GM19099 (cell line): Measurements from ENCODE around the gene SF3B4.

ENCODE experiments used
- POLR2A ChIP-seq: IDR thresholded peaks from 3 replicates; pipeline ENCODE4 v1.6.1; 2011; ENCODE audit warnings: low read depth; ENCODE audit not compliant: insufficient read length; ENCODE audit errors: extremely low read depth

Gene SF3B4

DNA sequence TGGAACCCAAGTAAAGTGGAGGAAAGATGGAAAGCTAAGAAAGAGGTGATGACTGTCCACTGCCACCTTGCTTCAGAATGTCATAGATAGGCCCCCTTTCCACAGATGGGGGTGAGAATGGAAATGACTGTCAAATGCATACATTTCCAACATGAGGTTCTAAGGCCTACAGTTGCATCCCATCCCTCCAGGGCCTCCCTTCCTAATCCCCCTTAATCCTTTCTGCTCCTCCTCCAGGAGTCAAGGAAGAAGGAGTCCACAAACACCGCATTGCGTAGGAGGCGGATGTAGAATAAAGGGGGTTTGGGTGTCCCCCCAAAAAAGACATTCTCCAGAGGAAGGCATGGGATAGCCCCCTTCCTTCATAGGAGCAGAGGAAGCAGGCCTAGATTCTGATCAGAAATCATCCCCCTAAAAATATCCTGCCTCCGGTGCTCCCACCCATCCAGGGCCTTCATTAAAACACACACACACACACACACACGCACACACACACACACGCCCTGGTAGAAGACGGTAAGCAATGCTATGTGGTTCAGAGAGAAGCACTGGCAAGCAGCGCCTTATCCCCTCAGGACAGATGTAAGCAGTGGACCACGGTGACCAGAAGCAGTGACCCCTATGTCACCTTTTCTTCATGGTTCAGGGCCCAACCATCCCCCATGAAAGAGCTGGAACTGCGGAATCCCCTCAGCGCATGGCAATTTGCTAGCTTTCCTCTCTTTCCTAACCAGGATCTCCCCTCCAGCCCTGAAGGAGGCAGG, 12.0 kb downstream of the SF3B4 start:
- TF ChIP-seq POLR2A = no peak

DNA sequence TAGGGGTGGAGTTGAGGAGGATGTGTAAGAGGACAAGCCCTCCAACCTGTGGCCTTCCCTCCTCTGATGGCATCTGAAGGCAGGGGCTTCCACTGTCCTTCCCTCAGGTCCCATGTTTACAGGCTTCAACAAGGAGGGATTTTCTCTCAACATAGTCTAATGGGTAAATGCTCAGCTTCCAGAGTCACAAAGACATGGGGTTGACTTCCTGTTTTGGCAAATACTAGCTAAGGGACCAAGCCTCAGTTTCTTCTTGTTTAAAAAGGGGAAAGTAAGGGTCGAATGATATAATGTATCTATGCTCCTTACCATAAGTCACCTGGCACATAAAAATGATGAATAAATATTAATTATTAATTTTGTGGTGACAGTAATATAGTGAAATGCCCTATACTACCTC, 13.1 kb downstream of the SF3B4 start:
- no peak for TF ChIP-seq POLR2A

DNA sequence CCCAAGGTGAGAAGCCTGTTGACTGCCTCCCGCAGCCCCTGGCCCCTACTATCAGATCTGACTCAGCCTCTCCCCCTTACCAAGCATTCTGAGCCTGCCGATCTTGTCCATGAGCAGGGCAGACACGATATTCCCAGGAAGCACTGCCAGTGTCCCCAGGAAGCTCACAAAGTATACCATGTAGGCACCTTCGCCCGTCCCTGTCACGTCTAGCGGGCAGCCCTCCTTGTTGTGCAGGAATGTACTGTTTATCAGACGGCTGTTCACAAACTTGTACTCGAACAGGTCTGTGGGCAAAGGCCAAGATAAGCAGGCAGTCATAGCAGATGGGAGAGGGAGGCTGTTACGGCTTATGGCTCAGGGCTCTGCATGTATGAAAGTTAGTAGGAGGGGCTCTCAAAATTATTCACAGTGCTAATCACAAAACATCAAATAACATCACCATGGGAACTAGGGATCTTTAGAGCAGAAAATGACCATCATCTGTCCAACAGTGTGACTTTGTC, 21.0 kb downstream of the SF3B4 start:
- no peak for TF ChIP-seq POLR2A

DNA sequence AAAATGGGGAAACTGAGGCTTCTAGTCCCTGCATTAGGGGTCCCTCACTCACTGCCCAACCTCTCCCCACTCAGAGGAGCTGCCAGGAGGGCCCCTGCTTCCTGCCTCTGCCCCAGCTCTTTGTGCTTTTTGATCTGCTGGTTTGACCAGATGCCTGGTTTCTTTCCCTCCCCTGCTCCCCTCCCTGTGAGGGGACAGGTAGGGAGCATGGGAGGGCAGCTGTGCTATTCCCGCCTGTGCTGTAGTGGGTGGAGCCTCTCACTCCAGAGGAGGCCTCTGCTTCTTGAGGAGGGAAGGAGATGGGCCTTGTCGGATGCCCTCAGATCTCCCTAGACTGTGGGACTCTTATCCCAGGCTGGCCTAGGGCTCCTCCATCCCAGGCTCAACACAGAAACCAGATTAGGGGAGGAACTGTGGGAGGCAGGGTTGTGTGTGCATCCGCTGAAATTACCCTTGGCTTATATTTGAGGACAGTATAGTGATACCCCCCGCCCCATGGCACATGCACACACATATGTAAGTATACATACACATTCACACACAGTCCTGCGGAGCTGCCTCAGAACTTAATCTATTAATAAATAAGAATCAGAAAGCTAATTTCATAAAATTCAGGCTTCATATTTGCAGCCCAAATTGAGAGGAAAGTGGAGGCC, 23.6 kb downstream of the SF3B4 start:
- no peak for TF ChIP-seq POLR2A

DNA sequence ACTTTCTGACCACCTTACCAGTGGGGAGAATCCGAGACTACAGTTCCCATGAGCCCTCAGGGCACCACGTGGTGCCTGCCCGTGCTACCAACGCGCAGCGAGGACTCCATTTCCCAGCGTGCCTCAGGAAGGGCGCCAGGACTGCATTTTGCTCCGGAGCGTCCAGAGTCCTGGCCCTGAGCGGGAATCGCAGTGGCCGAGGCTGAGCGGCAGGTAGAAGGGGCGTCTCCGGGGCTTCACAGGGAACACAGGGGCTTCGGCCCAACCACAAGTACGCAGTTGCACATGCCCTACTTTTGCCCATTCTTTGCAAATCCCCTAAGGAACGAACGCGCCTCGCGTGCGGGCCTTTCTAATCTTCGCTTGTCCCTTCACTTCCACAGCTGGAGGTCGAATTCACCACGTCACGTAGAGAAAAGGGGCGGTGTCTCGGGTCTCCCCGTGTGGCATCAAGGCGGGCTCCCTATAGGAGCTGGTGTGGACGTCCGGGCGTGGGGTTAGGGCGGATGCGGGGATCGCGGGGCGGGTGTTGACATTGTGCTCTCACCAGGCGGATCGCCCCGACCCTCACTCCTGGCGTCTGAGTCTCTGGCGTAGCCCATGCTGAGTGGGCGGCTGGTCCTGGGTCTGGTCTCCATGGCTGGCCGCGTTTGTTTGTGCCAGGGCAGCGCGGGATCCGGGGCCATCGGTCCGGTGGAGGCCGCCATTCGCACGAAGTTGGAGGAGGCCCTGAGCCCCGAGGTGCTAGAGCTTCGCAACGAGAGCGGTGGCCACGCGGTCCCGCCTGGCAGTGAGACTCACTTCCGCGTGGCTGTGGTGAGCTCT, 27.9 kb downstream of the SF3B4 start, which contains the start of gene BOLA1:
TSS of gene BOLA1 (plus strand) at position 109 of the 825 bp plus-strand sequence. CDS start at position 601, 492 bp downstream.
- TF ChIP-seq POLR2A = peak; percentile 75

DNA sequence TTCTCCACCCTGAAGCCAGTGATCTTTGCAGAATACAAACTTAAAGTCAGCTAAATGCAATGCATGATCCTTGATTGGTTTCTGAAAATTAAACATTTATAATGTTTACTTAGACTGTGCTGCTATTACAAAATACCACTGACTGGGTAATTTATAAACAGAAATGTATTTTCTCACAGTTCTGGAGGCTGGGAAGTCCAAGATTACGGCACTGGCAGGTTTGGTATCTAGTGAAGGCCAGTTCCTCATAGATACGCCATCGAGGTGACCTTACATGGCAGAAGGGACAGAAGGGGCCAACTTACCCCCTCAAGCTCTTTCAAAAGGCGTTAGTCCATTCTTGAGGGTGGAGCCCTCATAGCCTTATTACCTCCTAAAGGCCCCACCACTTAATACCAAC, 31.0 kb downstream of the SF3B4 start:
- no peak for TF ChIP-seq POLR2A

DNA sequence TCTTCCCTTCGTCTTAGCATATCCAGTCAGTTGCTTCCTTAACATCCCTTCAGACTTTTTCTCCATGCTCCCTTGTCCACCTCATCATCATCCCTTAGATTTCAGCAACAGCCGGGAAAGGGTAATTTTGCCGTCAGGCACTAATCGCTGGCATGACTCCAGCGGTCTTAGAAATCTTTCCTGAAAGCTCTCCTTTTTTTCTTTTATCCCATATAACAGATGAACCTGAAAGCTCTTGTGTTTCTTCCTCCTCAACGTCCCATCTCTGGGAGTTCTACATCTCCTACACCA, 38.7 kb downstream of the SF3B4 start:
- no peak for TF ChIP-seq POLR2A

DNA sequence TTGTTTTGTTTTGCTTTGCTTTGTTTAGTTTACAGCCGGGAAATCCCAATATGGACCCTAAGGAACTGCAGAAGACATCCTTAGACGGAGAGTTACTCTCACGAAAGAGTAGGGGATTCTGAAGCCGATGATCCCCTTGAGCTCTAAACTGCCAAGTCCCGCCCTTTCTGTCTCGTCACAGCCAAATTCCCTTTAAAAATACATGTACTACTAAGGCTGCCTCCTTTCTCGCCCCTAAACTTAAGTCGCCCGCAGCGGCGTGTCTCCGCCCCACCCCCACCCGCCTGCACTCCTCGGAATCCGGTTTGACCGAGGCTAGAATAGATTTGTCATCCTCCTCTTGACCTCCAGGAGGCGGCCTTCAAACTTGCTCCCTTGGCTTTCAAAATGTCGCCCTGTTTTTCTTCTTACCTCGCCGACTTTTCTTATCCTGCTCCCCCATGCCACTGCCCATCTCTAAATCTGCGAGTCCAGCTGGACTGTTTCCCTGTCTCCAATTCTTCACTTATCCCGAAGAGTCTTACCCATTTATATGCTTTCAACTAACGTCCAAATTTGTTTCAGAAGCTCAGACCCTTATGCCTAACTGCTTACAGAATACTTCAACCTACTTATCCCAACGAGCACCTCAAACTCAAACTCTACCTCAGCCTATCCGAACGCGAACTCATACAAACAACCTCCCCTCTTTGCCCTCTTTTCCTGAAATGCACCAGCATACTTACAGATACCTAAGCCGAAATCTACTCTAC, 39.2 kb downstream of the SF3B4 start:
- TF ChIP-seq POLR2A = peak; percentile 93

DNA sequence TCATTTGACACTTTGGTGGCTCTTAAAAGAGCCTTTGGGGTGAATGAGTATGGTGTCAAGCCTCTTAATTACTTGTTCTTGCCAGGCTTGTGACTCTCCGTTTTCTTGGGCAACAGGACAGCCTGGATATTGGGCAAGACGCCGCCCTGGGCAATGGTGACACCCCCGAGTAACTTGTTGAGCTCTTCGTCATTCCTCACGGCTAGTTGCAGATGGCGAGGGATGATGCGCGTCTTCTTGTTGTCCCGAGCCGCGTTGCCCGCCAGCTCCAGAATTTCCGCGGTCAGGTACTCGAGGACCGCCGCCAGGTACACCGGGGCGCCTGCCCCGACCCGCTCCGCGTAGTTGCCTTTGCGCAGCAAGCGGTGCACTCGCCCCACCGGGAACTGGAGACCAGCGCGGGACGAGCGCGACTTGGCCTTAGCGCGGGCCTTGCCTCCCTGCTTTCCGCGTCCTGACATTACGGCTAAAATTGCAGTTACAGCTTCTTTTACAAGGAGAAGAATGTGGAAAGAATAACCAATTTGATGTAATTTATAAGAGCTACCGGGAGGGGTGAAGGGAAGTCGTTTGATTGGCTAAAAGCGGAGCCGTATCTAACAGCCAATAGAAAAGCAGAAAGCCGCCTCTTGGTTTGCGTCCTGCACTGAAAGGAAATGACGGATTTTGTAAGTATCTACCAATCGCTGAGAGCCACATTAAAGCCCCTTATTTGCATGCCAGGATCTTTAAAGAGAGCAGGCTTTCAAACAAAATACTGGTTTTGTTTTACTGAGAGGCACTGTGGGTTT, 40.0 kb downstream of the SF3B4 start:
- peak; percentile 91 for TF ChIP-seq POLR2A

DNA sequence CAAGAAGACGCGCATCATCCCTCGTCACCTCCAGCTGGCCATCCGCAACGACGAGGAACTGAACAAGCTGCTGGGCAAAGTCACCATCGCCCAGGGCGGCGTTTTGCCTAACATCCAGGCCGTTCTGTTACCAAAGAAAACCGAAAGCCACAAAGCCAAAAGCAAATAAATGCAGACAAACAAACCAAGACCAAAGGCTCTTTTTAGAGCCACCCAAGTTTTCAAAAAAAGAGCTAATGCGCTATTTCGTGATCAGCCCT, 40.5 kb downstream of the SF3B4 start:
- peak; percentile 62 for TF ChIP-seq POLR2A

DNA sequence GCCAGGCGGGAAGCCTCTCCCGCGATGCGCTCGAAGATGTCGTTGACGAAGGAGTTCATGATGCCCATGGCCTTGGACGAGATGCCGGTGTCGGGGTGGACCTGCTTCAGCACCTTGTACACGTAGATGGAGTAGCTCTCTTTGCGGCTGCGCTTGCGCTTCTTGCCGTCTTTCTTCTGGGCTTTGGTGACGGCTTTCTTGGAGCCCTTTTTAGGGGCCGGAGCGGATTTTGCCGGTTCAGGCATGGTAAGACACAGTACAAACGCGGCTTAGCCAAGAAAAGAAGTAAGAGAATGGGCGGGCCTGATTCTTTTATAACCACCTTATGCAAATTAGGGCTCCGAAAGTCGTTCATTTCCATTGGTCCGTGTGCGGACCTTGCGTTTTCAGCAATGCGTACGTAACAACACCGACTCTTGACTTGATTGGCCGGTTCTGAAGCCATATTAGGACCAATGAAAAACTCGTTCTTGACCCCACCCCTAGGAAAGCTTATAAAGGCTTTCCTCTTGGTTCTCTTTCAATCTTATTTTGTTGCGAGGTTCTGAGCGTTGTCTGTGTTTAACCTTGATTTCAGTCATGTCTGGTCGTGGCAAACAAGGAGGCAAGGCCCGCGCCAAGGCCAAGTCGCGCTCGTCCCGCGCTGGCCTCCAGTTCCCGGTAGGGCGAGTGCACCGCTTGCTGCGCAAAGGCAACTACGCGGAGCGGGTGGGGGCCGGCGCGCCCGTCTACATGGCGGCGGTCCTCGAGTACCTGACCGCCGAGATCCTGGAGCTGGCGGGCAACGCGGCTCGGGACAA, 41.0 kb downstream of the SF3B4 start:
- TF ChIP-seq POLR2A = peak; percentile 92

DNA sequence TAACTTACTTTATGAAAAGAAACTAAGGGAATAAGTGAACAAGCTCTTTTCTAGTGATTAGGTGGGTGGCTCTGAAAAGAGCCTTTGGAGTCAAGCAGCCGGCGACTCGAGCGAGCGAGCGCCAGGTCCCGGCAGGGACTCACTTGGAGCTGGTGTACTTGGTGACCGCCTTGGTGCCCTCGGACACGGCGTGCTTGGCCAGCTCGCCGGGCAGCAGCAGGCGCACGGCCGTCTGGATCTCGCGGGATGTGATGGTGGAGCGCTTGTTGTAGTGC, 41.5 kb downstream of the SF3B4 start:
- TF ChIP-seq POLR2A = peak; percentile 83

DNA sequence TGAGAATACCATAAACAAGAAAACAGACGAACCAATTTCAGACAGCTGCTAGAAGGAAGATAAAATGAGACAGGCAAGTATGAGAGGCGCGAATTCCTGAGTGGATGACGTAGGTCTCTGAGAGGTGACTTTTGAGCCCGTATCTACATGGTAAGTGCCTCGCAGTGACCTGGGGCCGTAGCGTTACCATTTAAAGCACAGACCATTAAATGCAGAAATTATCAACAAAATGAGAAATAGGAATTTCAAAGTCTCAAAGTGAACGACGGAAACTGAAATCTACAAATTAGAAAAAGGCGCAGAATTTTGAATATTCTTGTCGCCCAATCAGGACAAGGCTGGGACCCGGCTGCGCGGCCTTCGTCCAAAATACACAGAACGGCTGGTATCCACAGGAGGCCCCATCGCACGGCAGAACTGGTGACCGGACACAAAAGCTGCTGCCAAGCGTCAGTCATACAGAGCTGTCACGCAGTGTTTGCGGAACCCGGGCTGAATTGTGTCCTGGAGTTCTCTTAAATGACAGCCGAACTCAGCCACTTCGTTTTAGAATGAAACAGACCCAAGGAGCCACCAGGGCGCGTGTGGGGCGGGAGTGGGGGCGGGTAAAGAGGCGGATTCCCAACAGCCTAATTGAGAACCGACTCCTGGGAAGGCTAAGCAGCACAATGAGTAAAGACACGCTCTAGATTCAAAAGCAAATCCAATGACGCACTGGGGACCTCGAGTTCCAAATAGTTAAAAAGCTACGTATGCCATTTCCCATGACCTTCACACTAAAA, 42.1 kb downstream of the SF3B4 start:
- TF ChIP-seq POLR2A = peak; percentile 70

DNA sequence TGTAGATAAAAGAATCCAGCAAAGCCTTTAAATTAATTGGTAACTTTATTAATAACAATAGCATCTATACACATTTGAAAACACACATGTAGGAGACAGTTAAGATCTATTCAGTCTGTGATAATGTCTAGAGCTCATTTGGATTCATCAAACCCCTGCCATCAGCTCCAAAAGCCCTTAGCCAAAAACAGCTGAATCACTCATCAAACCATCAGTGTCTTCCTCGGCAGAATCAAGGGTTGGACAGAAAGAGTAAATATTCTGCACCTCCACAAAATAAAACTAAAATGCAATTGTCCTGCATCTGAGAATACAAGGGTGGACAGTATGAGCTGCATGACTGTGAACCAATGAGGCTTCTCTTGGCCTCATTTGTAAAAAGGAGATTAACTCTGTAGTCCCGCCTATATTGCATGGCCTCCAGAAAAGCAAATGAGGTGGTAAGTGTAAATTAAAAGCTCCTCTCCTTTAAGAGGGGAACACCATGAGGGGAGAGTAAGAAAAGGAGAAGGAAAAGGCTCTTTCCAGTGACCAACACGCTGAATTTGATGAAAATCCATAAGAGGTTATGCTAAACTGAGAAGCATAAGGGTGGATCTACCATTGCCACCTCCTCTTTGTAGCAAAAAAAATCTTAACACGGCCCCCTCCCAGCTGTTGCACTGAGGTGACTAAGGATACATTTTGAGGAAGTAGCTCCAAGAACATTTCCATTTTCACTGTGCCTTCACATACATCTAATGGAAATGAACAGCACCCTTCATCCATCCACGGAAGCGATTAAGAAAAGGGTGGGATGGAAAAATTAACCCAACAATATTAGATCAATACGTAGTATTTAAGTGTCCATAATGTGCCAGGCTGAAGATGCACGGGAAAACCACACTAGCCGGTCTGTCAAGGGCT, 42.9 kb downstream of the SF3B4 start:
- no peak for TF ChIP-seq POLR2A
